ENCODE data around the gene FLT1. TPM values are rescaled to one million over a fixed set of nuclear protein-coding genes. Genes with fewer than 3 reads are reported as not detected.

The FLT1 gene
- total RNA-seq, 1 donor from 2014 or later = 12.6 TPM

DNA sequence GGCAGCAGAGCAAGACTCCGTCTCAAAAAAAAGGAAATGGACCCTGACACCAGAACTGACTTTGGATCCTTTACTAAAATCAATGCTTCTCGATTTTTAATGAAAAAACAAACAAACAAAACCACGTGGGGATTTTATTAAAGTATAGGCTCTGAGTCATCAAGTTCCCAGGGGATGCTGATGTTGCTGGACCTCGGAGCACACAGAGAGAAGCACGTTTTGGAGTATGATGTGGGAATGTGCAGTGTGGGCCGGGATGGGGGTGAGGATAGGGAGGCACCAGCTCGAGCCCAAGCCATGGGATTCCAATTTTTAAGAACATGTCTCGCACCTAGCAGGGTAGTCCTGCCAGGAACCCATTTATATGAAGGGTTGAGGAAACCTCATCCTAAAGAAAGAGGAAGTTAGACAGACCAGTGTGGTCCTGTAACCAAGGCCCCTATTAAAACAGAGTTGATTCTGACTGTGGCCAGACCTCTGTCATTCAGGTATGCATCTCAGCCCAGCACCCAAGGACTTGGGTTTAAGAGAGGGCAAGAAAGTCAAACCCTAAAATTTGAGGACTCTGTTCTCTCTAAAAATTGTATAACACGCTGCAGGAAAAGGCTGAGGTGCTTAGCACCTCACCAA, 6.4 kb downstream of the FLT1 start:
- no peak for DNase-seq (ENCODE audit: low spot score)
- ATAC-seq = no peak

DNA sequence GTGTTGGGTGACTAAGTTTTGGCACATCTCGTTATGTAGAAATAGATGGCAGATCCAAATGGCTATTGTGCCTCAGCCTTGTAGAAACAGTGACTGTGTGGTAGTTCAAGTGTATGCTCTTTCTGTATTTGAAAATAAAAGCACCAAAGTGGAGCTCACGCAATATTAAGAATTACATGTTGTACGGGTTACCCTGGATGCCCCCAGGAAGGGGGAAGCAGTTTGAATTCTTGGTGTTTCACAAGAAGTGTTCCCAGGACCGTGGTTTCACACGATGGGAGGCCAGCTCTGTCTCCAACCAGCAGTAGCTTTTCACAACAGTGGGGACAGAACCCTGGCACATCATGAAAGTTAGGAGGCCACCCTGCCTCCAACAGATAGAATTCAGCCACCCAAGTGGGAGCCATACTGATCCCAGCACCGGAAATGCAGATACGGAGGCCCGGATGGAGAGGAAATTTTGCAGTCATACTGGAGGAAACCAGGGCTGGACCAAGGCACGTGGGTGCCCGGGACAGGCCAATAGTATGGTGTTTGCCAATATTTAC, 8.9 kb downstream of the FLT1 start:
- ATAC-seq (no peak), DNase-seq (ENCODE audit: low spot score) (no peak)

DNA sequence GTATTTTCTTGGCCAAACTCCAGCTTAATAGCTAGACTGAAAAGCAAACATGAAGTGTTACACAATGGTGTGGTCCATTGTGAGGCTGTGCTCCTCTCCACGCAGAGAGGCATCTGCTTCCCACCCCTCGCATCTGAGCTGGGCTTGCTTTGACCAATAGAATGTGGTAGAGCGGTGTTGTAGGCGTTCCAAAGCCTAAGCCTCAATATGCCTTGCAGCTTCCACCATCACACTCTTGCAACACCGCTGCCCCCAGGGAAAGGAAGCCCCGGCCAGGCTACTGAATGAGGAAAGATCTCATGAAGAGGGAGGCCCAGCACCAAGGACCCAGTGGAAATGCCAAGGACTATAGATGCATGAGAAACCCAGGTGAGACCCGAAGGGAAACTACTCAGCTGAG, 9.4 kb downstream of the FLT1 start:
- DNase-seq (ENCODE audit: low spot score) (no peak), ATAC-seq (no peak)

DNA sequence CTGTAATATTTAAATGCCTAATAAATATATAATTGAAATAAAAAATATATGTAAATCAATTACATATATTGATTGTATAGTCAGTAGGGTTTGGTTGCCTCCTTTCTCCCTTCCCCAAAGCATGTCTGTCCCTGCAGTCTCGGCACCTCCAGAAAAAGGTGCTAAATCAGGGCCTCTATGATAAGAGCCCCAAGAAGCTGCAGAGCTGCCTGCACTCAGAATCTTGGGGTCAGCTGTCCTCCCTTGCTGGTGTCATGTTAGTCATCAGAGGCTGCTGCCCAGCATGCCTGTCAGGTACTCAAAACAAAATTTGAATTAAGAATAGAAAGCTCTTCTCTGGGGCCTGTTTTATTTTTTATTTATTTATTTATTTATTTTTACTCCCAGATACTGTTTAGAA, 9.8 kb downstream of the FLT1 start:
- DNase-seq (ENCODE audit: low spot score) (no peak), ATAC-seq (no peak)

- ATAC-seq = no peak
- DNase-seq (ENCODE audit: low spot score) = no peak
These were observed 11.5 kb downstream of the FLT1 start for GRCh38 chr13:28483313-28483931.

- DNase-seq (ENCODE audit: low spot score) (no peak), ATAC-seq (no peak)
These were observed 15.9 kb downstream of the FLT1 start for GRCh38 chr13:28479005-28479404.

DNA sequence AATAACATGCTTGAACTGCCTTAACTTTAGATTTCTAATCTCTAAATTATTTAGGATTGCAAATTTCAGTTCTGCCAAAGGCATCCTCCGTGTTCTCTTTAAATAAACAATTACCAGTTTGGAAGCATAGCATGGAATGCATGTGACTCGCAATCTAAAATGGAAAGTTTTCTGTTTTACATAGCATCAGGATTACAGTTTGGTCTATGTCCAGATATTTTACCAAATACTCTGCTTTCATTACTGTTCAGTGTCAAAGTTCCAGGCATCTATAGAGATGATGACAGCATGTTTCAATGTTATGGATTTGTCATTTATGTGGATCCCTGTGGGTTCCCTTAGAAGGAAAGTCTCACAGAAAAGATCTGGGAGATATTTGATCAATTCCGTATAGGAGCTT, 16.8 kb downstream of the FLT1 start:
- DNase-seq (ENCODE audit: low spot score) (no peak), ATAC-seq (no peak)

DNA sequence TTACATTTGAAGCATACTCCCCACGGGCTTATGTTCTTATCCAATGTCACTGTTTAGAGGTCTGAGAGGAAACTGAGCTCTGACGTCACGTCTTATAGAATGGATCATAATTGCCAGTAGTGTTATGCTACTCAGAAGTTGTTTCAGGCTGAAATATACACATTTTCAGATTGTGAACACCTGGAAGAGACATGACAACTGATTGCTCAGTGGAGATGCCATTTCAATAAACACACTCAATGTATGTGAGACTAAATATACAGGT, 17.3 kb downstream of the FLT1 start:
- DNase-seq (ENCODE audit: low spot score) (no peak), ATAC-seq (no peak)

- ATAC-seq = no peak
- DNase-seq (ENCODE audit: low spot score) = no peak
These were observed 17.8 kb downstream of the FLT1 start for GRCh38 chr13:28476919-28477708.

GRCh38 chr13:28475916-28476725, 18.8 kb downstream of the FLT1 start:
- ATAC-seq (no peak), DNase-seq (ENCODE audit: low spot score) (no peak)

- DNase-seq (ENCODE audit: low spot score) = no peak
- ATAC-seq = no peak
These were observed 20.3 kb downstream of the FLT1 start for GRCh38 chr13:28474491-28475134.

- ATAC-seq (no peak), DNase-seq (ENCODE audit: low spot score) (no peak)
These were observed 21.9 kb downstream of the FLT1 start for GRCh38 chr13:28473044-28473443.

DNA sequence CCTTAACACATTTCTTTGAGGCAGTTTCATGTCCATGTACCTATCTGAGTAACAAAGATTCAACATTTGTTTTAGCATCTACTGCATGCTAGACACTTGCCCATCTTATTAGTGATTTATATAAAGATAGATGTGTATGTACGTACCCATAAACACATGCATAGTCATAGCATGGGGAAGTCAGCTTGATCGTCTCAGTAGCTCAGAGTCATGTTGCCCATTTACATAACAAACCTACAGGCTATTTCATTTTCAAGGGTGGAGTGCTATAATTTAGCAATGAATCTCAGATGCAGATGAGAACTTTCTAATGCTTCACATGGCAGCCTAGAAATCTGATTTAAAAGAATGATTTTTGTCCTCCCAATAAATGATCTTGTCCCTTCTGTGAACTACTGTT, 23.5 kb downstream of the FLT1 start:
- no peak for DNase-seq (ENCODE audit: low spot score)
- ATAC-seq = no peak

- ATAC-seq (peak; percentile 24), DNase-seq (ENCODE audit: low spot score) (no peak)
These were observed 24.6 kb downstream of the FLT1 start for GRCh38 chr13:28470296-28470695.

DNA sequence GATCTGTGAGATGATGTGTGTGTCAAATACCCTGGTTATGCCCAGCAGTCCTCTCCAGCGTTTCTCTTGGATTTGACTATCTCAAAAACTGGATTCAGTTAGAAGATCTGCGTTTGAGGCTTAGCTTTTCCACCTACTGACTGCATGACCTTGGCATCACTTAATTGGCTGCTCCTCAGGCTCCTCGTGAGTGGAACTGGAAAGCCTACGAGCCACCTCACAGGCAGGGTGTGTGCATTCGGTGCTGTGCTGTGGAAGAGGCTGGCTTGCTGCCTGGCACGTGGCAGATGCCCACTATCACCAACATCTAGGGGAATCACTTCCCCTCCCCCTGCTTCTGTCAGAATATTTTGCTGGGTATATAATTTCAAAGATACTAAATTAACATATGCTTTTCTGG, 25.6 kb downstream of the FLT1 start:
- no peak for ATAC-seq
- no peak for DNase-seq (ENCODE audit: low spot score)

DNA sequence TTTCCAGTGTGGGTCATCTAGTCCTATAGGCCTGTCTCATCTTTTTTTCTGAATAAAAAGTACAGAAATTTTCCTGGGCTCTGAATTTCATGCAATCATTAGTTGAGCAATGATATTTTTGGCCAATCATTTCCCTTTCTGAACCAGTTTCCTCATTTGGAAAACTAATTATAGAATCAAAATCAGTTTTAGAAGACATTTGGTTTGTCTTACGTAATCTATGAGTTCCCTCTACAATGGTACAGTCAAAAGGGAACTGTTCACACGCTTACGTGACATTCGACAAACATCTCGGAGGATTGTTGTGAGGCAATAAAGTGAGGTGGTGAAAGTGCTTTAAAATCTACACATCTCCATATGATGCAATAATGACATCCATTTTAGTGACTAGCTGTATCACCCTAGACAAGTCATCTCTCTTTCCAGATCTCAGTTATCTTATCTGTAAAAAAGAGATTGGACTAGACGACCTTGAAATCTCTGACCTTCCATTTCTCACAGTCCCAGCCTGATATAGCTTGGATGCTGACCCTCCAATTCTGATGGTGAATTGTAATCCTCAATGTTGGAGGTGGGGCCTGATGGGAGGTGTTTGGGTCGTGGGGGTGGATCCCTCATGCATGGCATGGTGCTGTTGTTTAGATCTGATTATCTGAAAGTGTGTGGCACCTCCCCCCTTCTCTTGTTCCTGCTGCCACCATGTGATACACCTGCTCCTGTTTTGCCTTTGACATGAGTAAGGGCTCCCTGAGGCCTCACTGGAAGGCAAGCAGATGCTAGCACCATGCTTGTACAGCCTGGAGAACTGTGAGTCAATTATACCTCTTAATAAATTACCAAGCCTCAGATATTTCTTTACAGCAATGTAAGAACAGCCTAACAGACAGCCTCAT, 26.7 kb downstream of the FLT1 start:
- ATAC-seq (no peak), DNase-seq (ENCODE audit: low spot score) (no peak)

GRCh38 chr13:28467034-28467433, 27.9 kb downstream of the FLT1 start:
- no peak for ATAC-seq
- no peak for DNase-seq (ENCODE audit: low spot score)

- DNase-seq (ENCODE audit: low spot score) (no peak), ATAC-seq (no peak)
These were observed 28.8 kb downstream of the FLT1 start for GRCh38 chr13:28466151-28466550.

DNA sequence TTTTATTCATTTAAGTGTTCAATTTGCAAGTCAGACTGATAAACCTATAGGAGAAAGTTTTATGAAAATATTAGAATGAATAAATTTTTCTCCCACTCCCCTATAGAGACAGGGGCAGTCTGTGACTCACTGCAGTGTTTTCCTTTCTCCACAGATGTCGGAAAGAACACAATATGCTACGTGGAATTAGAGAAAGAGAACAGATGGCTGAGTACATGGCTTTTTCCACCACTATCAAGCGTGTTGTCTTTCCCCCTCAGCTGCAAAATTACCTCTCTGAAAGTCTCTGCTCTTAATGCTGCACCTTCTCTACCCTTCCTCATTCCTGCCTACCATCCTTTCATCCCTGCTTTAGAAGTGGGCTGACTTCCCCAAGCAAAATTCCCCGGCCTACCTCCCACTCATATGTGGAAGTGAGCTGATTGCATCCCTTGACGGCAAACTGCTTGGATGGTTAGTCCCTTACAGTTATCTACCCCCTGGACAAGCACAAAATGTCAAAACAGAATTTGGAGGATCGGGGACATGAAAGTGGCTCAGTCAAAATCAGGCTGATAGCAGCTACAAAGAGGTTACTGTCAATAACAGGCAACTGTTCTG, 30.0 kb downstream of the FLT1 start:
- no peak for DNase-seq (ENCODE audit: low spot score)
- no peak for ATAC-seq

GRCh38 chr13:28463481-28463880, 31.4 kb downstream of the FLT1 start:
- no peak for DNase-seq (ENCODE audit: low spot score)
- ATAC-seq = no peak

Data from left lobe of liver (tissue), 2 donors.